Activated naive CD4-positive, alpha-beta T cell treated with anti-CD3 and anti-CD28 coated beads for 36 hours (primary cell): Measurements from ENCODE around the gene CD248. TPM values are rescaled to one million over a fixed set of nuclear protein-coding genes. Genes with fewer than 3 reads are reported as not detected.

Source experiments
- CTCF ChIA-PET: fragments of 350-600 bp; sonication (Branson Sonifier 250); formaldehyde crosslinking; loops from one replicate; lab custom pipeline; 2021; ENCODE audit warnings: antibody characterized with exemption; lab: Charles Lee
- DNase-seq: peaks from one replicate; pipeline ENCODE4 v3.0.0-alpha.2; 2020
- H3K27ac Mint-ChIP-seq: one replicate; pipeline ENCODE4 v1.8.0; 2021; ENCODE audit warnings: mild to moderate bottlenecking, mixed read lengths
- H3K27me3 Mint-ChIP-seq: one replicate; pipeline ENCODE4 v1.8.0; 2021; ENCODE audit warnings: low read depth, mixed read lengths
- H3K36me3 Mint-ChIP-seq: one replicate; pipeline ENCODE4 v1.8.0; 2021; ENCODE audit warnings: low read depth, mixed read lengths
- H3K4me1 Mint-ChIP-seq: one replicate; pipeline ENCODE4 v1.8.0; 2021; ENCODE audit warnings: low read depth, mixed read lengths
- H3K4me3 Mint-ChIP-seq: one replicate; pipeline ENCODE4 v1.8.0; 2021; ENCODE audit warnings: mild to moderate bottlenecking, moderate library complexity, mixed read lengths
- H3K9me3 Mint-ChIP-seq: one replicate; pipeline ENCODE4 v1.8.0; 2021; ENCODE audit warnings: mixed read lengths
- intact Hi-C: fragments of 100-400 bp; cut with micrococcal nuclease; formaldehyde crosslinking; loops from one replicate; pipeline ENCODE4 v1.15.1; 2023
- total RNA-seq, 2 experiments: library from RNA; stranded (reverse); gene quantifications; one replicate each; pipeline ENCODE4 v1.2.3, GENCODE V29; 2021

Gene CD248, protein sequence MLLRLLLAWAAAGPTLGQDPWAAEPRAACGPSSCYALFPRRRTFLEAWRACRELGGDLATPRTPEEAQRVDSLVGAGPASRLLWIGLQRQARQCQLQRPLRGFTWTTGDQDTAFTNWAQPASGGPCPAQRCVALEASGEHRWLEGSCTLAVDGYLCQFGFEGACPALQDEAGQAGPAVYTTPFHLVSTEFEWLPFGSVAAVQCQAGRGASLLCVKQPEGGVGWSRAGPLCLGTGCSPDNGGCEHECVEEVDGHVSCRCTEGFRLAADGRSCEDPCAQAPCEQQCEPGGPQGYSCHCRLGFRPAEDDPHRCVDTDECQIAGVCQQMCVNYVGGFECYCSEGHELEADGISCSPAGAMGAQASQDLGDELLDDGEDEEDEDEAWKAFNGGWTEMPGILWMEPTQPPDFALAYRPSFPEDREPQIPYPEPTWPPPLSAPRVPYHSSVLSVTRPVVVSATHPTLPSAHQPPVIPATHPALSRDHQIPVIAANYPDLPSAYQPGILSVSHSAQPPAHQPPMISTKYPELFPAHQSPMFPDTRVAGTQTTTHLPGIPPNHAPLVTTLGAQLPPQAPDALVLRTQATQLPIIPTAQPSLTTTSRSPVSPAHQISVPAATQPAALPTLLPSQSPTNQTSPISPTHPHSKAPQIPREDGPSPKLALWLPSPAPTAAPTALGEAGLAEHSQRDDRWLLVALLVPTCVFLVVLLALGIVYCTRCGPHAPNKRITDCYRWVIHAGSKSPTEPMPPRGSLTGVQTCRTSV
- under 1 TPM; 0.15 to 0.26 TPM for total RNA-seq

DNA sequence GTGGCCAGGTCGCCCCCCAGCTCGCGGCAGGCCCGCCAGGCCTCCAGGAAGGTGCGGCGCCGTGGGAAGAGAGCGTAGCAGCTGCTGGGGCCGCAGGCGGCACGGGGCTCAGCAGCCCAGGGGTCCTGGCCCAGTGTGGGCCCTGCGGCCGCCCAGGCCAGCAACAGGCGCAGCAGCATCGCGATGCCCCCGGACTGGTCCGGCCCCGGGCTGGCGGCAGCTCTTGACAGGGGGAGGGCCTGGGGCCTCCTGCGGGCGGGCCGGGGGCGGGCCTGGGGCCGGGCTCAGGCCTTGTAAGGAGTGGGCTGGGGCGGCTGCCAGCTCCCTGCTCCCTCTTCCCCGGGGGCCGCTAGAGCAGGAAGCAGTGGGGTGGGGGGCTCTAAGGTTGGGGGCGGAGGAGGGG is at the start of gene CD248:
TSS of gene CD248 (minus strand) at position 196 of the 403 bp plus-strand sequence. CDS start at position 179, 17 bp downstream.
- DNase-seq, result no peak
- Mint-ChIP-seq H3K4me1 (peaks cover 65% of the 10 kb centered on the region), H3K27ac (peak within 1 kb of the TSS; percentile 93), H3K9me3 (peaks cover 10% of the 10 kb centered on the region), H3K36me3 (no peaks in the 10 kb centered on the region), H3K4me3 (peak within 1 kb of the TSS; percentile 53), H3K27me3 (no peaks in the 10 kb centered on the region)
- CTCF ChIA-PET, result interaction anchor here (0.6 to 1.8 kb wide), 4 partner anchors 12 to 114 kb away, joined by 3 to 4 read pairs (median 4); no protein-coding TSS in a partner anchor
- intact Hi-C loops, result no loop called here

DNA sequence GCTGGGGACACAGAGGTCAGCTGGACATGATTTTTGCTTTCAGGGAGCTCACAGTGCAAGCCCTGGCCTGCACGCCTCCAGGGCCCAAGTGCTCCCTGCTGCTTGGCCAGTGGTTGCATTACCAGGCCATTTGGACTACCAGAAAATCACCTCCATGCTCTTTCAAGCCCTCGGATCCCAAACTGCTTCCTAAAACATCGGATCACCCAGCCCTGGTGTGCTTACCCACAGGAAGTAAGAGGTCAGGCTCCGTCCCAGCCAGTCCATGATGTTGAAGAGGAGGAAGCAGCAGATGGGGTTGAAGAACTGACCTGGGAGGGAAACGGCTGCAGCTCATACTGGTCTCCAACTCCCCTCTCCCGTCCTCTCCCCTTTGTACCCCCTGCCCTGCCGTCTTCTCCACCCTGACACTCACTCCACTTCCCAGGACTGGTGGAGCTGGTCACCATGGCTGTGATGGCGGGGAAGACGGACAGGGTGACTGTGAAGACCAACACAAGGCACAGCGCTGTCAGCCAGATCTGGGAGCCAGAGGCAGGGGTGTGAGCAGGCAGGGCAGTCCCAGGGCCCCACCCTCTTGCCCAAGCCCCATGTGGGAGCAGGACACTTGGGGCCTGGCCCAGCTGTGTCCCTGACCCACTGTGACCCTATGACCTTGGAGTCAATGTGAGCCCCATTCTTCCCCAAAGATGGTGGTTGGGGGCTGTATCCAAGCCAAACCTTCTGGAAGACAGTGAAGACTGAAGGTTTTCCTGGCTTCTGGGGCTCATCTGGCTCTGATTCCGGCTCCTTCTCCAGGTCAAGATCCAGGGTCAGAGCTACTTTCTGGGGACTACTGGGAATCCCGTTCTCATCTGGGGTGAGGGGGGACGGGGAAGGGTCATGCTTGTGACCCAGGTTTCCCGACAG is 49.1 kb upstream of the CD248 start:
- no peak for DNase-seq
- Mint-ChIP-seq H3K27ac (no peak overlapping the region), H3K27me3 (no peaks in the 10 kb centered on the region), H3K4me3 (no peak overlapping the region), H3K36me3 (peaks cover 13% of the 10 kb centered on the region), H3K4me1 (peaks cover 11% of the 10 kb centered on the region), H3K9me3 (no peaks in the 10 kb centered on the region)
- CTCF ChIA-PET, result interaction anchor here (2.2 to 3.1 kb wide), 2 partner anchors 20 to 23 kb away, joined by 7 to 15 read pairs; no protein-coding TSS in a partner anchor
- intact Hi-C loops, result no loop called here

DNA sequence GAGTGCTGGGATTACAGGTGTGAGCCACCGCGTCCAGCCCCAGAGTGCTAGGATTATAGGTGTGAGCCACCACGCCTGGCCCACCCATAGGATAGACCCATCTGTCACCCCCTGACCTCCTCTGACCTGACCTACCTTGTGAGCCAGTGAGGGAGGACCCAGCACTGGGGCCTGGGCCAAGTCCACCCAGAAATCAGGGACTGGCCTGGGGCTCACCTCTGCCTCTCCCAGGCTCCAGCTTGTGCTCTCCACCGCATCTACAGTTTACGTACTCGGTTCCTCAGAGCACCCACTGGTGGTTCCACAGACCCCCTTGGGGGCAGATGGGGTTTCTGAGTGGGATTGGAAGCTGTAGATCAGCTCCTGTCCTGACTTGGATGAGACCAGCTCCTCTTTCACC is 48.3 kb upstream of the CD248 start:
- peaks cover 11% of the 10 kb centered on the region for H3K36me3 Mint-ChIP-seq
- no peak for DNase-seq
- intact Hi-C loops, result no loop called here
- H3K27me3 Mint-ChIP-seq, result no peaks in the 10 kb centered on the region
- H3K9me3 Mint-ChIP-seq, result no peaks in the 10 kb centered on the region
- peaks cover 6% of the 10 kb centered on the region for H3K4me1 Mint-ChIP-seq
- no peak overlapping the region for H3K27ac Mint-ChIP-seq
- H3K4me3 Mint-ChIP-seq, result no peak overlapping the region
- CTCF ChIA-PET, result interaction anchor here (2.2 to 3.1 kb wide), 2 partner anchors 21 to 24 kb away, joined by 7 to 15 read pairs; no protein-coding TSS in a partner anchor

DNA sequence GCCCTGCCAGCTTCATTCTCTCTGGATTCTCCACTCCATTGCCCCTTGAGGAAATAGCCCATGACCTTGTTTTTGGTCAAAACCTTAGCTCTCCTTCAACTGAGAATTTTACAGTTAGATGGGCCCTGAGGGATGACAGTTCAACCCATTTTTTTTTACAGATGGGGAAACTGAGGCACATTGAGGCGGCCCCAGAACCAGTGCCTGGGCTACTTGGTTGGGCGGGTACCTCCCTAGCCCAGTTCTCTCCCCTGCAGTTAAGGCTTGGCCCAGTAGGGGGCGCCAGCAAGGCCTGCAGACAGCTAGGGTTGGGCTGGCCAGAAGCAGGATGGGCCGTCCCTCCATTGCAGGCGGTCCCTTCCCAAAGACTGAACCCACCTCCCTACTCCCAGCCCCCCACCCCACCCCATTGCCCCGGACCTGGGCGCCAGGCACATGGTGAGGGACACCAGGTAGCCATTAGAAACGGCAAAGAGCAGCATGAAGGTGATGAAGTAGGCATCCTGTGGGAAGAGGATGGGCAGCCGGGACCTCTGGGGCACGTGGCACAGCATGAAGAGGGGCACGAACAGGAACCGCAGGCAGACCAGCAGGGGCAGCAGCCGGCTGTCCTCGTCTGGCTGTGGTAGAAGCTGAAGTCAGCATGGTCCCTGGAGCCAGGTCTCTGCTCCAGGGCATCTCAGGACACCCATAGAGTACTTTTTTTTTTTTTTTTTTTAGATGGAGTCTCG is 47.1 kb upstream of the CD248 start:
- H3K36me3 Mint-ChIP-seq, result peaks cover 12% of the 10 kb centered on the region
- no peak overlapping the region for H3K27ac Mint-ChIP-seq
- intact Hi-C loops, result loop anchor here (1.0 kb wide), 1 partner anchor 25 kb away; no protein-coding TSS in a partner anchor
- CTCF ChIA-PET, result interaction anchor here (0.5 to 3.1 kb wide), 21 partner anchors 10 to 1831 kb away, joined by 3 to 15 read pairs (median 4); partner anchors contain the start of genes B4GAT1 and RIN1
- peak; percentile 85 for DNase-seq
- H3K27me3 Mint-ChIP-seq, result no peaks in the 10 kb centered on the region
- H3K9me3 Mint-ChIP-seq, result no peaks in the 10 kb centered on the region
- H3K4me1 Mint-ChIP-seq, result no peaks in the 10 kb centered on the region
- H3K4me3 Mint-ChIP-seq, result no peak overlapping the region

DNA sequence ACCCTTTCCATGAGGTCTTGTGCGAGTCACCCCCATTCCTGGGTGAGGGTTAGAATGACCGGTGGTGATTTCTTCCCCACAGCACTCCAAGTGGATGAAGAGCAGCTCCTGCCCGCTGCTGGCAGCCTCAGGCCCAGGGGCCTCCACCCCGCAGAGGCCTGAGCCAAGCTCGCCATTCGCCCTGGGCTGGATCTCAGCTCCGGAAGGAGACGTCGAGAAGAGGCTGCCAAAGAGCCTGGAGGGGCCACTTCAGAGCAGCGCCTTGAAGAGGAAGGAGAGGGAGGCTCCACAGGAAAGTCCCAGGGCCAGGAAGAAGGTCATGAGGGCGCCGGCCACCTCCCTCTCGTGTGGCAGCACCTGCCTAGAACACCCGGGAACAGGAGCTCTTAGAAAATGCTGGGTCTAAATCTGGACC is 46.4 kb upstream of the CD248 start:
- no peaks in the 10 kb centered on the region for H3K4me1 Mint-ChIP-seq
- H3K36me3 Mint-ChIP-seq, result peaks cover 8% of the 10 kb centered on the region
- no peaks in the 10 kb centered on the region for H3K9me3 Mint-ChIP-seq
- H3K27me3 Mint-ChIP-seq, result no peaks in the 10 kb centered on the region
- intact Hi-C loops, result loop anchor here (1.0 kb wide), 1 partner anchor 26 kb away; no protein-coding TSS in a partner anchor
- no peak overlapping the region for H3K4me3 Mint-ChIP-seq
- CTCF ChIA-PET, result interaction anchor here (0.5 to 3.1 kb wide), 18 partner anchors 9 to 1832 kb away, joined by 3 to 15 read pairs (median 4); partner anchors contain the start of genes B4GAT1 and RIN1
- H3K27ac Mint-ChIP-seq, result no peak overlapping the region
- no peak for DNase-seq

DNA sequence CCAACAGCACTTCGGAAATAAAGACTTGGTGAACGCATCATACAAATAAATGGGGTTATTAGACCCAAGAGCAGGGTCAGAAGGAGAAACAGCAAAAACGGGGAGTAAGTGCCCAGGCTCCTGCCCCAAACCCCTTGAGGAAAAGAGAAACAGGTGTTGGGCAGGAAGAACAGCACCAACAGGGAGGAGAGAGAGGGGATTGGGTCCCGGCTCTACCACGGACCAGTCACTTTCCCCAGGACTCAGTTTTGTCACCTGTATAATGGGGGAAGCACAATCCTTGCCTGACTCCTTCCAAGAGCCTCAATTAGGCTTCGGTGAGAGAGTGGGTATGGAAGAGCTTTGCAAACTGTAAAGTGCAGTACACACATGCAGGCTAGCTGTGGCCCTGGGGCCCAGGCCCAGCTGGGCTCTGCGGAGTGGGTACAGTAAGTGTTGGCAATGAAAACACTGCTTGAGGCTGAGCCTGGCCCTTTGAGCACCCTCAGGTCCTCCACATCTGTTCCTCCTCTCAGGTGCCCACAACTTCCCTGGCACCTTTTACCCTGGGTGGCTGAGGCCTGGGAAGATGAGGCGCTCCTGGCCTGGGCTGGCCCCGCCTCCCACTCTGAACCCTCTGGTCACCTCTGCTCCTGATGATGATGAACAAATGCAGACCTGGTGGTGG is 45.8 kb upstream of the CD248 start:
- Mint-ChIP-seq H3K27ac (no peak overlapping the region), H3K27me3 (no peaks in the 10 kb centered on the region), H3K36me3 (peaks cover 7% of the 10 kb centered on the region), H3K4me1 (no peaks in the 10 kb centered on the region), H3K4me3 (no peak overlapping the region), H3K9me3 (no peaks in the 10 kb centered on the region)
- intact Hi-C loops, result loop anchor here (1.0 kb wide), 1 partner anchor 27 kb away; no protein-coding TSS in a partner anchor
- CTCF ChIA-PET, result interaction anchor here (0.8 to 1.7 kb wide), 7 partner anchors 8 to 60 kb away, joined by 3 to 13 read pairs (median 5); partner anchors contain the start of gene B4GAT1
- no peak for DNase-seq

DNA sequence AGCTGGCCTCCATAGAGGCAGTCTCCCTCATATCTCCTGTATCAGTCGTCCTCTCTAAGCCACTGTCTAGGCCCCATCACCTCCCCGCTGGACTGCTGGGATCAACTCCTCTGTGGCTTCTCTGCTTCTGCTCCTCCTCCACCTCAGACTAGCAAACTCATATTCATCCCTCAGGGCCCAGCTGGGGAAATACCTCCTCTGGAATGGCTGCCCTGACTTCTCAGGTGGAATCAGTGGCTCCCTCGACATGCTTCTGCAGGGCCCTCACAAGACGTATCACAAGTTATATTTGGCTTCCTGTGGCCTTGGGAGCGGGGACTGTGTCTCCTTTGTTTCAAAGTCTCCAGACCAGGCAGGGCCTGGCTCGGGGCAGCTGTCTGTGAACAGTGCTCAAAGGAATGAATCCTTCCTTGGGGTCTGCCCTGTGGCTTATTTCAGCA is 44.7 kb upstream of the CD248 start:
- CTCF ChIA-PET, result interaction anchor here (1.0 to 1.5 kb wide), 4 partner anchors 11 to 50 kb away, joined by 3 to 6 read pairs (median 4); no protein-coding TSS in a partner anchor
- no peaks in the 10 kb centered on the region for H3K9me3 Mint-ChIP-seq

DNA sequence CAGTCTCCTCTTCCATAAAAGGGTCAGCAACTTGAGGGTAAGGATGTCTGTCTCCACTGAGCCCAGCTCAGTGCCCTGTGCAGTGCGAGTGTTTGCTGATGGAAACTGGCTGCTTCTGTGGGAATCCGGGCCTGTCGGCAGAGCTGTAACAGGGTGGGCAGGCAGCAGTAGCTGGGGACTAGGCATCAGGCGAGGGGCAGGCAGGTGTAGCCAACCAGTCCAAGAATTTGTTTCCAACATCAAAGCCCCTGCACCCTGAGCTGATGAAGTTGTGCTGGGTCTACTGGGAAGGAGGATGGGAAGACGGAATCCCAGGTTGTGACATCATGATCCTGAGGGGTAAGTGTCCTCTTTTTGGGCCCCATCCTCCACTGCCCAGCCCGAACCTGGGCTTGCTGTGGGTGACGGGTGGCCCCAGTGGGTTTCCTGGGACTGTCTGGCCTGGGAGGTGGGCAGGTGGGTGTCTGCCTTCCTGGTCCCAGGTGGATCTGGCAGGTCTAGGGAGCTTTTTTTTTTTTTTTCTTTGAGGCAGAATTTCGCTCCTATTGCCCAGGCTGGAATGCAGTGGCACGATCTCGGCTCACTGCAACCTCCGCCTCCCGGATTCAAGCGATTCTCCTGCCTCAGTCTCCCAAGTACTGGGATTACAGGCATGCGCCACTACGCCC is 43.7 kb upstream of the CD248 start:
- intact Hi-C loops, result no loop called here
- Mint-ChIP-seq H3K4me3 (no peak overlapping the region), H3K9me3 (no peaks in the 10 kb centered on the region), H3K4me1 (no peaks in the 10 kb centered on the region), H3K27me3 (no peaks in the 10 kb centered on the region), H3K36me3 (peaks cover 5% of the 10 kb centered on the region), H3K27ac (no peak overlapping the region)
- DNase-seq, result no peak
- CTCF ChIA-PET, result interaction anchor here (1.0 to 1.5 kb wide), 3 partner anchors 26 to 49 kb away, joined by 3 to 6 read pairs (median 4); no protein-coding TSS in a partner anchor

More for the DNA sequence above, 44.7 kb upstream of the CD248 start:
- no peaks in the 10 kb centered on the region for H3K27me3 Mint-ChIP-seq
- no peaks in the 10 kb centered on the region for H3K4me1 Mint-ChIP-seq
- no peak for DNase-seq
- peak overlapping the region; percentile 24 for H3K27ac Mint-ChIP-seq
- peaks cover 6% of the 10 kb centered on the region for H3K36me3 Mint-ChIP-seq
- H3K4me3 Mint-ChIP-seq, result no peak overlapping the region
- intact Hi-C loops, result no loop called here

DNA sequence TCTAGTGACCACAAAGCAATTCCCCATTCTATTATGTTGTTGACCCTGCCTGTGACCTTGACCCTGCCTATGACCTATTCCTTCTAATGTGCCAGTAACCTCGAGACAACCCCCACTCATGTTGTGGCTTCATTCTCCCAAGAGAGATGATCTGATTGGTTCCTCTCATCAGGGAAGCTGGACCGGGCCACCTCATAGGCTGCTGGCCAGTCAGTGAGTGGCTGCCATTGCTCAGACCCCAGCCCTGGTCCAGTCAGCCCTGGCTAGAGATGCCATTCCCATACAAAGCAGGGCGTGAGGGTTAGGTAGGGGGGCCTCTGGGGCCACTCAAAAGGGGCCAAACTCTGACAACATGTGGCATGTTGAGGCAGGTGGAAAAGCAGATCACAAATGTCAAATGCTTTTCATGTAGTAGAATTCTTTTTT is 42.8 kb upstream of the CD248 start:
- H3K4me3 Mint-ChIP-seq, result no peak overlapping the region
- no peaks in the 10 kb centered on the region for H3K27me3 Mint-ChIP-seq
- CTCF ChIA-PET, result no interaction called here
- H3K4me1 Mint-ChIP-seq, result no peaks in the 10 kb centered on the region
- H3K9me3 Mint-ChIP-seq, result no peaks in the 10 kb centered on the region
- DNase-seq, result no peak
- no peak overlapping the region for H3K27ac Mint-ChIP-seq
- intact Hi-C loops, result no loop called here
- H3K36me3 Mint-ChIP-seq, result peaks cover 1% of the 10 kb centered on the region
